Breast epithelium (tissue), 4 donors: ENCODE data around the gene PRG3. TPM values are rescaled to one million over a fixed set of nuclear protein-coding genes. Genes with fewer than 3 reads are reported as not detected.

Experiments used
- DNase-seq, 2 donors: peaks; one replicate each; pipeline ENCODE4 v3.0.0-alpha.2; 2019; ENCODE audit warnings: low spot score in 2 of 2
- H3K27ac ChIP-seq, 2 donors: fragments of 200-600 bp; sonication (generic) in 1 of 2; one replicate each; pipeline ENCODE4 v1.5.1; 2016 to 2019; ENCODE audit warnings: mild to moderate bottlenecking in 1 of 2
- H3K27me3 ChIP-seq, 2 donors: fragments of 200-600 bp; sonication (generic) in 1 of 2; one replicate each; pipeline versions ENCODE4 v1.5.1 to v1.6.0; 2017 to 2019; ENCODE audit warnings: control low read depth in 1 of 2, mild to moderate bottlenecking in 1 of 2
- H3K36me3 ChIP-seq: fragments of 200-600 bp; one replicate; pipeline ENCODE4 v1.5.1; 2019
- H3K4me1 ChIP-seq, 2 donors: fragments of 200-600 bp; sonication (generic); one replicate each; pipeline ENCODE4 v1.5.1; 2016 to 2019; ENCODE audit warnings: control low read depth in 1 of 2
- H3K4me3 ChIP-seq, 3 donors: fragments of 200-600 bp; sonication (generic); 1 replicate in 2 of 3; 2 replicates in 1 of 3; pipeline ENCODE4 v1.5.1; 2016 to 2019; ENCODE audit warnings: mild to moderate bottlenecking in 3 of 3, moderate library complexity in 2 of 3
- H3K9me3 ChIP-seq, 2 donors: fragments of 200-600 bp; sonication (generic) in 1 of 2; one replicate each; pipeline ENCODE4 v1.5.1; 2016 to 2019; ENCODE audit warnings: control low read depth in 1 of 2
- CTCF ChIP-seq, 3 donors: fragments of 450-650 bp; IDR thresholded peaks; one replicate each; pipeline ENCODE4 v1.5.1; 2016 to 2017; ENCODE audit warnings: antibody characterized with exemption in 3 of 3, mild to moderate bottlenecking in 3 of 3, moderate library complexity in 3 of 3
- POLR2A ChIP-seq: fragments of 450-650 bp; IDR thresholded peaks from one replicate; pipeline ENCODE4 v1.6.1; 2016; ENCODE audit warnings: antibody characterized with exemption, mild to moderate bottlenecking, moderate library complexity
- POLR2AphosphoS5 ChIP-seq, 3 donors: sonication (generic); formaldehyde crosslinking; IDR thresholded peaks; one replicate each; pipeline ENCODE4 v1.6.1; 2017; ENCODE audit warnings: antibody characterized with exemption in 3 of 3
- intact Hi-C: fragments of 100-400 bp; cut with DNase I; formaldehyde crosslinking; loops from one replicate; pipeline ENCODE4 v1.15.1; 2023; ENCODE audit warnings: low total_unique reads
- total RNA-seq, 3 donors: library from RNA; depleted of rRNA; stranded (reverse); fragments of >200 nt; gene quantifications; one replicate each; pipeline ENCODE4 v1.1.0, GENCODE V29; 2016

The PRG3 gene
- total RNA-seq, 3 donors from 2014 or later, result not detected

GRCh38 chr11:57335343-57336110, 45.4 kb downstream of the PRG3 start, which contains the start of gene SSRP1:
TSS of gene SSRP1 (minus strand) at chr11:57335892. CDS start at chr11:57335121, 771 bp downstream.
- no peaks in the 10 kb centered on the region for H3K9me3 ChIP-seq
- H3K4me1 ChIP-seq, result peaks cover 0 to 4% of the 10 kb centered on the region in 2 donors
- H3K4me3 ChIP-seq, result peak within 1 kb of the TSS; percentile 88 to 93 (median 91)
- H3K36me3 ChIP-seq, result peaks cover 11% of the 10 kb centered on the region
- peak within 1 kb of the TSS; percentile 94 to 96 for H3K27ac ChIP-seq
- intact Hi-C loops, result no loop called here
- peak; percentile 80 to 83 for DNase-seq
- TF ChIP-seq POLR2A (no peak), CTCF (IDR thresholded peaks at IDR 0.05) (no peak), POLR2AphosphoS5 (IDR thresholded peaks at IDR 0.05) (peak in 2 of 3 donors; percentile 22 to 62)
- no peaks in the 10 kb centered on the region for H3K27me3 ChIP-seq

- Histone ChIP-seq H3K4me3 (peak overlapping the region; percentile 88 to 93 (median 91)), H3K27me3 (no peaks in the 10 kb centered on the region), H3K36me3 (peaks cover 15% of the 10 kb centered on the region), H3K9me3 (no peaks in the 10 kb centered on the region), H3K4me1 (peaks cover 0 to 4% of the 10 kb centered on the region in 2 donors), H3K27ac (peak overlapping the region; percentile 94 to 96)
- intact Hi-C loops, result no loop called here
- DNase-seq, result no peak
- TF ChIP-seq POLR2AphosphoS5 (IDR thresholded peaks at IDR 0.05), result no peak
- TF ChIP-seq POLR2A, result no peak
- no peak for TF ChIP-seq CTCF (IDR thresholded peaks at IDR 0.05)
Measured at GRCh38 chr11:57335023-57335342, 46.0 kb downstream of the PRG3 start.

- peaks cover 15% of the 10 kb centered on the region for H3K36me3 ChIP-seq
Measured at GRCh38 chr11:57332694-57333440, 48.1 kb downstream of the PRG3 start.

GRCh38 chr11:57331720-57332119, 49.2 kb downstream of the PRG3 start:
- no peaks in the 10 kb centered on the region for H3K9me3 ChIP-seq
- H3K36me3 ChIP-seq, result peaks cover 15% of the 10 kb centered on the region
- intact Hi-C loops, result no loop called here

More at GRCh38 chr11:57332694-57333440, 48.1 kb downstream of the PRG3 start:
- intact Hi-C loops, result no loop called here
- no peaks in the 10 kb centered on the region for H3K27me3 ChIP-seq
- TF ChIP-seq POLR2A (no peak), CTCF (IDR thresholded peaks at IDR 0.05) (no peak), POLR2AphosphoS5 (IDR thresholded peaks at IDR 0.05) (no peak)
- H3K27ac ChIP-seq, result no peak overlapping the region
- no peaks in the 10 kb centered on the region for H3K9me3 ChIP-seq
- no peak overlapping the region for H3K4me3 ChIP-seq
- peaks cover 0 to 4% of the 10 kb centered on the region in 2 donors for H3K4me1 ChIP-seq
- no peak for DNase-seq

More at GRCh38 chr11:57331720-57332119, 49.2 kb downstream of the PRG3 start:
- Histone ChIP-seq H3K4me1 (peaks cover 0 to 4% of the 10 kb centered on the region in 2 donors), H3K4me3 (no peak overlapping the region), H3K27ac (no peak overlapping the region), H3K27me3 (no peaks in the 10 kb centered on the region)
- TF ChIP-seq POLR2A (no peak), POLR2AphosphoS5 (IDR thresholded peaks at IDR 0.05) (no peak), CTCF (IDR thresholded peaks at IDR 0.05) (no peak)
- no peak for DNase-seq
